Stromal cell of bone marrow (primary cell): ENCODE data around the gene COG1.

Source experiments
- DNase-seq: peaks from one replicate; pipeline ENCODE4 v3.0.0-alpha.2; 2012; ENCODE audit warnings: low read depth

The COG1 gene

DNA sequence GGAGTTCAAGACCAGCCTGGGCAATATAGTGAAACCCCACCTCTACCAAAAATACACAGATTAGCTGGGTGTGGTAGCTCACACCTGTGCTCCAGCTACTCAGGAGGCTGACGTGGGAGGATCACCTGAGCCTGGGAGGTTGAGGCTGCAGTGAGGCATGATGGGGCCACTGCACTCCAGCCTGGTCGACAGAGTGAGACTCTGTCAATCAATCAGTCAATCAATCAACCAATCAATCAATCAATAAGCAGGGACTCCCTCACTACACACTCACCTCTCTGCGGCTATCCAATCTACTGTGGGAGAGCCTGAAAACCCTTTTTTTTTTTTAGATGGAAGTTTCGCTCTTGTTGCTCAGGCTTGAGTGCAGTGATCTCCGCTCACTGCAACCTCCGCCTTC, 37.2 kb downstream of the COG1 start:
- no peak for DNase-seq

DNA sequence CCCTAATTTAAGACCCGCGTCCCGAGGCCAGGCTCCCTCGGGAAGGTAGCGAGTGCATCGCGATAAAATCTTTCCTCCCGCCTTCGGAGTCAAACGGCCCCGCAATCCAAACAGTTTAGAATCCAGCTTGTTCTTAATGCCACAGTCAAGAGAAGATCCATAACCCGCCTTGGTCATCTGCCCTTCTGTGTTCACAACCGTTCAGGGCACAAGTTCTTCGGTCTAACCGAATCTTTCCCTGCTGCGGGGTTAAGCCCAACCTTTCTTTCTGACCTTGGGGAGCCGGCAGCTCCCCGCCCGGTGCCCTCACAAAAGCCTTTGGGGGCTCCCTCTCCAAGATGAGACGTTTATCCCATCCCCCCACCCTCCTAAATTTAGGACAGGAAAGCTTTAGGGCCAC, 38.5 kb downstream of the COG1 start:
- DNase-seq = no peak

DNA sequence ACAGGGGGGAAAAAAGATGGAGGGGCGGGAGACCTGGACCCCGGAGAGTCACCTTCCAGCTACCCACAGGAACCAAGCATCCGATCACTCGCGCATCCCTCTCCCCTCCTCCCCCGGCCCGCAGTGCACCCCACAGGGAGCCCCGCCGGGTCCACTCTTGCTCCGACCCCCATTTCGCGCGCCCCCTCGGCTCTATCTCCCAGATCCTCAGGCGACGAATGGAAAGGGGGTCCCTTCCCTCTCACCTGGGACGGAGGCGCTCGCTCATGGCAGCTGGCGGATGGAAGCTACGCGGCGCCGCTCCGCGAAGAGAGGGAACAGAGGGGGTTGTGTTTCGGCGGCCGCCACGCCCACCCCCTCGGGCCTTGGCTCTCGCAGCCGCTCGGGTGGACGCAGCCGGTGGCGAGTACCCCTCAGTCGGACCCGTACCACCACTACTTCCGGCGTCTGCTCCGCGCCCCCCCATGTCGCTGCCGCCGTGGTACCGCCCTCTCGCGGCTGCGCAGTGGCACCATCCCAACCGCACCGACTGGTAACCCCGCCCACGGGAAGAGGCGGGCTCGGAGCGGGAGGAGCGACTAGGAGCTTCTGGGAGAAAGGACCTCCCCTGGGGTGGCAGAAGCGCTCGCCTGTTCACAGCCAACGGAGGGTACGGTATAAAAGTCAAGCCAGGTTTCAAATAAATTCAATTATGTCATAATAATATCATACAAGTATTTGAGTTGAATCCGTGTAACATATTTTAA, 39.2 kb downstream of the COG1 start:
- peak; percentile 87 for DNase-seq

DNA sequence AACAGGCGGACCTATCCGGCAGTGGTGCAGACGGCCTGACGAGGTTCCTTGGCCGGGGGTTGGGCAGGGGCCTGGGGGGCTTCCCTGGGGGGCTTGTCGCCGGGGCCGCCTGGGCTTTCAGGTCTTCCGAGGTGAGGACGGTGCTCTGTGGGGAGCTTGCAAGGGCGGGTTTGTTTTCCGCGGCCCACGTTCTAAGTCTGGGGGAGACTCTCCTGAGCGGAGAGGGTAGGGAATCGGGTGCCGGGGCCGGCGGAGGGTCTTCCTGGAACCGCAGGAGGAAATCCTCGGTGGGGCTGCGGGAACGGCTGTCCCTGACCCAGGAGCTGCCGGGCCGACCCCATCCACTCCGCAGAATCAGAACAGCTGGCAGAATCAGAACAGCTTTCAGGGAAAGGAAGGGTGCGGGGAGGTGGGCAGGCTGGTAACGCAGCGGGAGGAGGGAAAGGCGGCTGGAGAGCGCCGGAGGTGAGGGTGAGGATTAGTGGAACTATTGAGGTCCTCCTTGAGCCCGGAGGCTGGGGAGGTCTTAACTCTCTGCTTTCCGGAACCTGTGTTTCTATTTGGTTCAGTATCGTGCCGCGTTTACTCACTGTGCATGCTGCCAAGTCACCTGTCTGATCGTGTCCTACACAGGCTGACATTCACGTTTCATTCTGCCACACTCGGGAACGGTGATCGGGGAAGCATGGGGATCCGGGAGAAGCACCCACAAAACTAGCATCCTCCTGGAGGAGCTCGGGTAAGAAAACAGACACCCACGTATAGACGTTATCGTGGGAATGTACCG, 39.9 kb downstream of the COG1 start:
- no peak for DNase-seq

DNA sequence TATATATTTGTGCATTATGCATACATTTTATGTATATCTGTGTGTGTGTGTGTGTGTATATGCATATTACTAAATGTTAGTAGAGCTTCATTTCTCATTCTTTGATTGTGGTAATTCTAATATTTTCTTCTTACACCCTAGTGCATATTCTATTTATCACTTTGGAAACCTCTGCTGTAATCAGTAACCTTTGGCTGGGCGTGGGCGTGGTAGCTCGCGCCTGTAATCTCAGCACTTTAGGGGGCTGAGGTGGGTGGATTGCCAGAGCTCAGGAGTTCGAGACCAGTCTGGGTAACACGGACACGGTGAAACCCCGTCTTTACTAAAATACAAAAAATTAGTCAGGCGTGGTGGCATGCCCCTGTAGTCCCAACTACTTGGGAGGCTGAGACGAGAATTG, 41.9 kb downstream of the COG1 start:
- DNase-seq = no peak

DNA sequence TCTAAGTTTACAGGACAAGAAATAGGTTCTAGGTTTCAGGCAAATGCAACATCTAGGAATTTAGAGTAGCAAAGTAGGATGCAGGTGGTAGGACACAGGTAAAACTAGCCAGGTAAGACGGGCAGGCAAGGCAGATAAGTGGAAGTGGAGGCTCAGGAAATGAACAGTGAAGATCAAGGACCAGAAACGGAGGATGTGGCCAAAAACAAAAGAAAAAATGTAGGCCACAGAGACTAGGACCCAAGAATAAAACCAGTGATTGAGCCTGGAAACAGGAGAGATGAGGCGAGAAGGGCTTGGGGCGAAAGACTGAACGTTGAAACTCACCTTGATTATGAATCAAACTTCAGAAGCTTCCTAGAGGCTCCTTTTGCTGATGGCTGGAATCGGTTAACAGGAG, 44.9 kb downstream of the COG1 start:
- DNase-seq = no peak

DNA sequence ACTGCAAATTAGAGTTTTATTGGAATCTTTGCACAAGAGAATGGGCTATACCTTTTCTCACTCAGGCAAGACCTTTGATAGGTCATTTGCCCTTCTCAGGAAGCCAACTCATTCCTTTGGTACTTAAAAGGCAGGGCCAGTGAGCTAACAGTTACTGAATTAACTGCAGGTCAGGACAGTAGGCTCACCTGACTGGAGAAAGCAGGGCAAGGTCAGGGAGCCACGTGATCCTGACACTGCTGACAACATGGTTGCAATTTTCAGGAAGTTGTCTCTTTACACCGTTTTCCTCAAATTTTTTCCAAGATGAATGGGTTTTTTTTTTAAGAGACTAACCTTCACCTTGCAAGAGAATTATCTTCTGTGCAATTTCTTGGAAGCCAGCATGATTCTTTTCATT, 47.7 kb downstream of the COG1 start:
- DNase-seq = no peak

DNA sequence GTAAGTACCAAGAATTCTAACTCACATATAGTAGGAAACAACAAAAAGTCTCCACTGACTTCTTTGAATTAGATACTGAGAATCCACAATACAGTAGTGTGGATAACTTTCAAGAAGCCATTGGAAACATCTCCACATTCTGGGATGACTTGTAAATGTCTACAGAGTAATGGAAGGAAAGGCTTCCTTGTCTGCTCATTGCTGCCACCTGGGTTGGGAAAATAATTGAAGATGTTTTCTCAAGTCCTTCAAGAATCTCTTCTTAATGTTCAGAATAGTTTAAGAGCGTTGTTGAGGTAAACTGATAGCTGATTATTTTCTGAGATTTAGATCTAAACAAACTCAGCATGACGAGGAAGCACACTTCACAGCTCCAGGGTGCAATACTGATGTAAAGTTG, 54.9 kb downstream of the COG1 start:
- DNase-seq = no peak

DNA sequence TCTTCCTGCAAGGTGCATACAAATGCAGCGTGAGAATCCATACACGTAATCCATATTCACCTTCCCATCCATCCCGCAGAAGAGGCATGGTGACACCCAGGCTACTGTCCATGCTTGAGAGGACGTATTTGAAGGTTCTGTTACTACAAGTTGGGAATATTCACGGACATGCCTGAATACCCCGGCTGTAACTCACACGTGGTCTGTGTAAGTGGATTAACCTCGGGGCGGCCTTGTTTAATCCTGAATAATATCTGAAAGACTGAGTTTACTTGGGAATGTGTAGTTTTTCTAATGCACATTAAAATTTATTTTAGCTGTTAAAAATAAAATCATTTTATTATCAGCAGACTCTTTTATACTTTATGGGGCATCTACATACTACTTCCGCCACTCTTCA, 55.7 kb downstream of the COG1 start:
- no peak for DNase-seq

DNA sequence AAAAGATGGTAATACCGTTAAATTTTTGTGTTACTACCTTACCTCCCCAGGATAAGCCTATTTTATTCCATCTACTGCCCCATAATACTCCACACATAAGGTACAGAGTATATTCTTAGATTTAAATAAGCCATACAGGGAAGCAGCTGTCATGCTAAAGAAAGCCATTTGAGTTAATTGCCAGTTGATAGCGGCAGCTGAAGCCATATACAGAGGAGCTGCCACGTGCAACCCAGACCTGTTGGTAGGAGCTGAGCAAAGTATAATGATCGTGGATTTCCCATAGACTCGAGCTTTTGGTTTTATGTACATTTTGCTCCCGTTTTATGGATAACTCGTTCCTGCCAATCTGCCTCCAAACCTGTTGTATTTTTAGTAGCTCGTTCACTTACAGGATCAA, 56.8 kb downstream of the COG1 start:
- no peak for DNase-seq

DNA sequence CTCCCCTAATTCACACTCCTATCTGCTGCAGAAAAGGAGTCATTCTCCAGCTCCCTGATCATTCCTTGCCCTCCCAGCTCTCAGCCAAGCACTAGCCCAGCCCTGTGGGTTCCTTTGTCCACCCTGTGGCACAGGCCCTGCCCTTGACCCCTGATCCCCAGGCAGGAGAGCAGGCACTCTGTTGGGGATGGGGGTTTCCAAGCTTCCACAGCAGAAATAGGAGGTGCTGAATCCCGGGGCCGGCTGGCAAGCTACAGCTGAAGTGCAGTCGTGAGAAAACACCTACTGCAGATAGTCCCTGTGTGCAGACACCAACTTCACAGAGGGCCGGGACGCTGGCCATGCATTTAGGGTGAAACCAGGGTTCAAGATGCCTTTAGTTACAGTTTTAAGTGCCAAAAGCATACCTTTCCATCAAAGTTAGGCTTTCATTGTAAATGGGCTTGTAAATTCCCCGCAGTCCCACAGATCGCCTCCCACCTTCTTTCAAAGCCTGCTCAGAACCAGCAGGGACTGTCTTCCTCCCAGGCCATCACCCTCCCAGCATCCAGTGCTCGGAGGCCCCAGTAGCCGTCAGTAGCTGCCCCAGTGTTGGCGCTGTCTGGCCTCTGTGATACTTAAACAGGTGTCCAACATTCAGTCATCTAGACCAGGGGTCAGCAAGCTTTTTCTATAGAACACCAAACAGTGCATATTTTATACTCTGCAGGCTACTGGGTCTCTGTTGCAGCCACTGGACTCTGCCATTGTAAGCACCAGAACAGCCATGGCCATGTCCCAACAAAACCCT, 58.2 kb downstream of the COG1 start:
- no peak for DNase-seq

DNA sequence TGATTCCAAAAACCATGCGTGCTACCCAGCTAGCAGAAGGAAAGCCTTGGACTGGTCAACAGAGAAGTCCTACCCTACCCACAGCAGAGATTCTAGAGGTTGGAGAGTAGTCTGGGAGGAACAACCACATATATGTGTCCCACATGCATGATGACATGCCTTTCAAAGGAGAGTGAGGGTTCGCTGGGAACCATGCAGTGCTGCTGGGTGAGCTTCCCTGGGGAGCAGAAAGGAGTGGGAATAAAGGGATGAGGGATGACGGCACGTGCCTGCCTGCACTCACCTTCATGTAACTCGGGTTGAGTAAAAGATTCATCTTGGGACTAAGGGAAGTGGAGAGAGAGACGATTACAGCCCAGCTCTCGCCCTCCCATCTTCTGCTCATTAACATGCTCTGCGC, 59.0 kb downstream of the COG1 start:
- no peak for DNase-seq

DNA sequence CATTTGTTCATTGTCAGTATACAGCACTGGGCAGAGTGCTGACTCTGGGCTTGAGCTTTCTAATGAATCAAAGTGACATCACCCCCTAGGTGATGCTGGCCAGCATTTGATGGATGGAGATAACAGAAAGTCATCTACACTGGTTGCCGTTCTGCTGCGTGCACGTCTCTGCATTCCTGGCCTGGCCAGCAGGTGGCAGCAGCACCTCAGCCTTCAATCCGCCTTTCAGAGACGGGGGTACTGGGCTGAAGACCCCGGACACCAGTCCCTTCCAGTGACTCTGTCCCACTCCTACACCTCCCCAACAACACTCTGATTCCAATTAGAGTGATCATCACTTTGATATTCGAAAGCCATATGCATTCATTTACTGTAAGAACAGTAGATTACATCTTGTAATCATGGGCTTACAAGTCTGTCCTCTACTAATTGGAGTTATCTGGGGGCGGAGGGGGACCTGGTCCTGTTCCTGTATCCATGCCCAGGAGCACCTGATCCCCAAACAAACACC, 62.9 kb downstream of the COG1 start:
- no peak for DNase-seq

DNA sequence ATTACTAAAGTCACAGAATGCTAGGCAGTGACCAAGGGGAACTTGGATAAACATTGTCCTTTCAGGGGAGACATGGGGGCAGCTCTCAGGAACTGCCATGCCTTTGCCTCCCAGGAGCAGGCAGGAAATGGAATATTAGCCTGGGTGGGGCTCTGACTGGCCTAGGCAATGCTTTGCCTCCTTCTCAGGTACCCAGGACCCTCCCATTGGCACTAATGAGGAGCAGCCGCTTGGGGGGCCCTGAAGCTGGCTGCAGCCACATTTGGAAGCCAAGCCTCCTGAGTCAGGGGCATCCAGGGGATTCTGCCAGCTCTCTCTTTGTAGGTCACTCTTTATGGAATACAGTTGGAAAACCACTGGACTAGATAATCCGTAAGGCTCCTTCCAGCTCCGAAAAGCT, 63.4 kb downstream of the COG1 start:
- no peak for DNase-seq

DNA sequence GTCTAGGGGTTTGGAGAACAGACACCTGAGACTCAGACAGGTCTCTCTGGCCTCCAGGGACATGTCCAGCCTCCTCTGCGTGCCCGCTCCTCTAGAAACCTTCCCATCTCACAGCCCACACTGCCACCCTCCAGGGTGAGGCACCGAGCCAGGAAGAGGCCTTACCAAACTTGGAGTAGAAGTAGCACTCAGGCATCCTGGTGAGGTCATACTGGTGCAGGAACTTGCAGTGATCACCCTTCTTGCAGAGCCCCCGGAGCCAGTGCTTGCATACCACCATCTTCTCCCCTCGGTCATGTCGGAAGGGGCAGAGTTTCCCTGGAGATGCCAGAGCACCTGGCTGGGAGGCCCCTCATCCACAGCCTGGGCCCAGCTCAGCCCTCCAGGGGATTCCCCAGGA, 64.7 kb downstream of the COG1 start:
- no peak for DNase-seq
